ENCODE data around the gene LGALS12. TPM values are rescaled to one million over a fixed set of nuclear protein-coding genes. Genes with fewer than 3 reads are reported as not detected.
"Not testable (repeated sequence)": the region's sequence is repeated elsewhere in the genome, so short reads cannot be mapped to it uniquely, and the experiment has no call there.

LGALS12 gene
- polyA plus RNA-seq, 4 donors = 0.14 to 0.29 (median 0.27) TPM

DNA sequence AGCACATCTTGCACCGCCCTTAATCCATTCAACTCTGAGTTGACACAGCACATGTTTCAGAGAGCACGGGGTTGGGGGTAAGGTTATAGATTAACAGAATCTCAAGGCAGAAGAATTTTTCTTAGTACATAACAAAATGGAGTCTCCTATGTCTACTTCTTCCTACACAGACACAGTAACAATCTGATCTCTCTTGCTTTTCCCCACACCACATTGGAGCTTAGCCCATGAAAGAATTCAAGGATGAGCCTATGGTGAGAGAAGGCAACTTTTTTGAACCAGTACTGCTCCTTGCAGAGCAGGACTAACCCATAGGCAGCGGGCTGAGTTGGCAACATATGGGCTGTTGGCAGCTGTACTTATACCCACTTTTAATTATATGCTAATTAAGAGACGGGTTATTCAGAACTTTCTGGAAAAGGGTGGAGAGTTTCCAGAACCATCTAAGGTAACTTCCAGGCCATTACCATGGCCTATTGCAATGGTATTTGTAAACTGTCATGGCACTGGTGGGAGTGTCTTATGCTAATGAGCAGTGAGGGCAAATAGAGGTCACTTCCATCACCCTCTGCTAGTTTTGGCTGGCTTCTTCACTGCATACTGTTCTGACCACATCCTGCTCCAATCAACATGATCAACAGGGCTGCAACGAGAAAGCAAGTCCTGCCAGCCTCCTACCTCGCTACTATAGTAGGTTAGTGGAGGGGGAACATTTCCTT, 25.3 kb downstream of the LGALS12 start:
- DNase-seq (ENCODE audit: low read depth in 4 of 4, low spot score in 2 of 4) = not testable (repeated sequence)

DNA sequence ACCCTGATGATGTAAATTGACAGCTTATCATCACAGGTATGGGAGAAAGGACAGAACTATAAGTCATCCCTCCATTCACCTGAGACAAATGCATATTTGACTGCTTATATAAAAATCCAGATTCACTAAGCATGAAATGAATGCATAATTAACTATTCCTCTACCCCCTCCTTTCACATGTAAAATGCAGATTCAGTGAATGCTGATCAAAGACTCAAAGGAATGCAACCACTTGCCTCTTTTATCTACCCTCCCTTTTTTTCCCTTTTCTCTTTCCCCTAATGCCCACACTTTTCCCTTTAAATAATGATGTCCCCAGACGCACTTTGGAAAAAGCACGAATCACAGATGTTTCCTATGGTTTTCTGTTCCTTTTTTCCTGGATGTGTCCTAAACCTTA, 26.2 kb downstream of the LGALS12 start:
- no peak for DNase-seq (ENCODE audit: low read depth in 4 of 4, low spot score in 2 of 4)

DNA sequence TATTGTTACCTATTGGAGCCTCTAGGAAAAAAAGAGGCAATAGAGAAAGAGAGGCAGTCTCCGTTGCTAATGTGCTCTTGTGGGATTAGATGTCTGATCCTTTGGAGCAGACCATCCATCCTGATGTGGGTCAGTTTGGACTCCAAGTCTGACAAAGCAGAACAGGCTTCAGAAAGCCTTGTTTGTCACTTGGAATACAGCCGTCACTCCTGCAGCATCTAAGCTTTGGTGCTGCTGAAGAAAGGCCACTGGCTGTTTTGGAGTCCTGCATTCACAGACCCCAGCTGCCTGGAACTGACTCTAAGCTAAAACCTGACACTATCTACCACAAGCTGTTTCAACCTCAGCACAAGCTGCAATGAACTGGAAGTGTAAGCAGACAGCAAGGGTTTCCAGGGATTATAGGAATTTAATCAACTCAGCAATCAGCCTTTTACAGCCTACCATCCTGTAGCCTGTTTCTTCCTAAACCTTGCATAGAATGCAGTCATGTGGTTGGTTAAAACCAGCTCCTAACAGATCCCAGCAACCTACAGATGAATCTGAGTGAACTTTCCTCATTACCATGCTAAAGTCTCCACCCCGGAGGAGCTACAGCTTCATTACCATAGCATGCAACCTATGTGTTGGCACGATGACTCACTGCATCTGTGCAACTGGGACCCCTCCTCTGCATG, 27.1 kb downstream of the LGALS12 start:
- DNase-seq (ENCODE audit: low read depth in 4 of 4, low spot score in 2 of 4) = no peak

DNA sequence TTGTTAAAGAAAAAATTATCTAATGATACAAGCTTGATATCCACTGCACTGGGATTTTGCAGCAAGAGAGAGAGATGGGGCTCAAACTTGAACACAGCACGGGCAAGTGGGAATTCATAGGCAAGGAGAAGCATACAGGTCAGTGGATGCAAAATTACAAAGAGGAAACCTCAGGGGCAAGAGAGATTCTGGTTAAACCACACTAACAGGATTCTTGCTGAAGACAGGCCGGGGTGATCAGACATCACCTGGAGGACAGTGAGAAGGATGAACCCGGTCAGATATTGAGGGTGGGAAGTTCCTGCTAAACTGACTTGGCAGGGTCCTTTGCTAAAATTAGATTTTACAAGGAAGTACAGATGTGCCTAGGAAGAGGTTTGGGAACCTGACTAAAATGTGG, 28.2 kb downstream of the LGALS12 start:
- DNase-seq (ENCODE audit: low read depth in 4 of 4, low spot score in 2 of 4) = no peak

DNA sequence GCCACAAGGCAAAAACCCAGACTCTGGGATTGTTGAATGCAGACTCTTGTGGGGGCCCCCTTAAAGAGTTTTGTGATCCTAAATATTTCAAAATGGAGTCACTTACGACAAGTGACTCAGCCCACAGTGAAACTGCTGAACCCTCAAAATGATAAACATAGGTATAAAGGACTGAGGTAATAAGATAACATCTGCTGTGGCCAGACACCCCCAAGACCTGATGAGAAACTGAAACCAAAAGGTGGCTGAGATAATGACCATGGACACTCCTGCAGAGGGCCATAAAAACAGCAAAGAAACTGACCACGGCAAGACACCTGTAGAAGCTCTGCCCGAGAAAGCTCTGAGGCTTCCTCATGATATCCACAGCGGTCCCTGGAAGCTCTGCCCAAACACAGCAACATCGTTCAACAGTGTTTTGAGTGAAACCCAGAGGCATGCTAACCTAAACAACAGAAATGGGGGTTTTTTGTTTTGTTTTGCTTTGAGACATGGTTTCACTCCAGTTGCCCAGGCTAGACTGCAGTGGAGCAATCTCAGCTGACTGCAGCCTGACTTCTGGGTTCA, 29.1 kb downstream of the LGALS12 start:
- no peak for DNase-seq (ENCODE audit: low read depth in 4 of 4, low spot score in 2 of 4)

DNA sequence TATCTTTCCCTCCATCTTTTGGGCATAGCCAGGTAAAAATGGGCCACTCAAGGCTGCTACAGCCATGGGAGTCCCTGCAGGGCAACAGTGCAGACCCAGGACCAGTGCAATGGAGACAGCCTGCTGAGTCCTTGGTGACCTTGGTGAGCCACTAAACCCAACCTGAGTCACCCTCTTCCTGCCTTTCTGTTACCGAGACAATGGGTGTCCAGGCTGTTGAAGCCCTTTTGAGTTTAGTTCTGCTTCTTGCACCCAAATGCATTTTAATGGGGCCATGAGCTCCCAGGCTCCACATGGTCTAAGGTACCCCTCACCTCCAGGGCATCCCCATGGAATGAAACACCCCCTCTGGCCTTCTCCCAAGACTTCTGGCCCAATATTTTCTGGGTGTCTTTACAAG, 29.9 kb downstream of the LGALS12 start:
- DNase-seq (ENCODE audit: low read depth in 4 of 4, low spot score in 2 of 4) = no peak

DNA sequence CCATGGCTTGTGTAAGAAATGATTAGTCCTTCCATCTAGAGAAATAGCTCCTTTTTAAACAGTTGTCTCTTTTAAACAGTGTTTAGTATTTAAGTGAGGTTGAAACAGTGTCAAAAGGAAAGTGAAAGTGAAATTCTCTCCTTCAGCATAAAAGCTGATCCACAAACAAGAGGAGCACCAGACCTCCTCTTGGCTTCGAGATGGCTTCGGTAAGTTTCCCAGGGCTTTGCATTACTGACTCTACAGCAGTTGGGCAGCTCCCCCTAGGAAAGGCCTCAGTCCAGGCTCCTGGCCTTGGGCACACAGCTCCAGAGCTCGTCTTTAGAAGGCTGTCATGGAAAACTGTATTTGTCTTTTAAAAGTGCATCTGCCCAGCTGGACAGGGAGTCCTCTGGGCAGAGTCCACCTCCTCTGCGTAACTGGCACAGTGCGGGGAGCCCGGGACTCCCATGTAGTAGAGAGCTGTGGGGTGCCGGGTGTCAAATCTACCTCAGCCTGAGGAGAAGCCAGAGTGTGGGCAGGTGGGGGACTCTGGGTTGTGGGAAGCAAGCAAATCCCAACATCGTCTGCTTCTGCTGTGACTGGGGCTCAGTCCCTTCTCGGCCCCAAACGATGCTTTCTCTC, 30.9 kb downstream of the LGALS12 start, which contains the start of gene PLAAT4:
TSS of gene PLAAT4 (plus strand) at position 140 of the 624 bp plus-strand sequence. CDS start at position 201, 61 bp downstream.
- DNase-seq (ENCODE audit: low read depth in 4 of 4, low spot score in 2 of 4) = no peak

DNA sequence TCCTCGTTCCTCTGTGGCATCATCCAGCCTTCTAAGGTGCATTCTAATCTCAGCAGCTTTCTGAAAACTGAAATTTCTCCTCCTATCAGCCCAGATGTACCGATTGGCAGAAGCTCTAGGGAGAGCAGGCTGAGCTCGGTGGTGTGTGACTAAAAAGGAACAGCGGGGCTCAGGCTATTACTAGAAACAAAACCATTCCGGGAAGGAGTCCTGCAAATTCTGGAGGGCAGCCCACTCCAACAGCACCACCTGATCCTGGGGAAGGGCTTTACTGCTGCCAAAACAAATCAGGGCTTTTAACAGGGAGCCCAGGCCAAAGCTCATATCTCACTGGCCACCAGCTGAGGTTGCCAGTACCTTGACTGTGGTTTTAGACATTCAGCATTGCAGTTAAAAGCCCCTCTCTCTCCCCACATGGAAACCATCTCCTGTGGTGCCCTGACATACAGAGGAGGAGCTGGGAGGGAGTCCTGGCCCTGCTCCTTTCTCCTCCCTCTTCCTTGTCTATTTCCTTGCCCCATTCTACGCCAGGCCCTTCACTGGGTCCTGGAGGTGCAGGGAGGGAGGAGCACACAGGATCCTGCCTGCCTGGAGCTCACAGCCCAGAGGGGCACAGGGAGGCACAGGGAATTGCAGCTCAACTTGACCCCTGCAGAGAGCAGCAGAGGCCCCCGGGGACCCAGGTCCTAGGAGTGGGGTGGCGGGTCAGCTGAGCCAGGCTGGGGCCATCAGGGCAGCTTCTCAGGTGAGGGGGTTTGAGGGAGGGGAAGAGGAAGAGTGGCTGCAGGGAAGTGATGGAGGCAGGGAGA, 31.6 kb downstream of the LGALS12 start:
- no peak for DNase-seq (ENCODE audit: low read depth in 4 of 4, low spot score in 2 of 4)

DNA sequence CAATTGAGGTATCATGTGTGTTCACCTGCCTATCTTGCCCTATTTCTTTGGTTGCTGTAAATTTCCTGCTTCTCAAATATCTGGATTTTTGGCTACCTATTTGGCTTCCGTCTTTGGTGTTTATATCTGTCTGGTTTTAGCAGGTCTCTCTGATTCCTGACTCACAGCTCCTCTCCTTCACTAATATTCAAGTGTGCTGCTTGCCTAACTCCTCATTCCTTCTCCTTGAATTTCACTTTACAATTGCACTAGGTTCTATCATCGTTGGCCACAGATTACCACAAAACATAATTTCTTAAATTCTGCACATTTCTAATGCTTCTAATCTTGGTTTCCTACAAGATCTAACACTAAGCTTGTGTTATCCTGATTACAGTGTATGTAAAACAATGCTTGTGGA, 36.6 kb downstream of the LGALS12 start:
- DNase-seq (ENCODE audit: low read depth in 4 of 4, low spot score in 2 of 4) = not testable (repeated sequence)

DNA sequence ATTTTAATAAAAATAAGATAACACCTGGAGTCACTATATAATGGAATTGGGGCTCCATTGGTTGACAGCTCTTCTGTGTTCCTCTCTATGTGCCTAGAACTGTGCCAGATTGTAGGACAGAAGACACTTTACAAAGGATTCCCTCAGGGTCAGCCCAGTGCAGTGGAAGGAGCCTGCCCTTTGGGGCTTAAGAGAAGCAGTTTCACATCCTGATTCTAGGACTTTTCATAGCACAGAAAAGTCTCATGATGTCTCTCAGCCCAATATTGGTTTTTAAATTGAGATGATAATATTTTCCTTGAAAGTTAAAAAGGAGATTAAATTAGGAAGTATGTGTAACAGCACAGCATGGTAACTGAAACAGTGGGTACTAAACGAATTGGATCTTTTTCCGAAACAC, 37.8 kb downstream of the LGALS12 start:
- no peak for DNase-seq (ENCODE audit: low read depth in 4 of 4, low spot score in 2 of 4)

DNA sequence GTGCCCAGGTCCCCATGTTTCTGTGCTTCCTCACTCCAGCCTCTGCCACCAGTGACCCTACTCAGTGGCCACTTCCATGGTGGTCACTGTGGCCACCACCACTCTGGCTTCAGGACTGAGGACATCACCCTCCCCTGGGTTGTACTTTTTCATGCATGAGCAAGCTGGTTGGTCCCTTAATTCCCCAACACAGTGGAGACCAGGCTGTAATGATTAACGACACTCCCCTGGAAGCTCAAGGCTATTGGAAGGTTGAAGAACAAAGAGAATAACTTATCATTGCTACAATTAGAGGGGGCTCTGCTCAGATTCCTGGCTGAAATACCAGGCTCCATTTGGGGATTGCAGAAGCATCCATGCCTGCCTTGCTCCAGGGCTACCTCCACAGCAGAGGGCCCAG, 41.2 kb downstream of the LGALS12 start:
- no peak for DNase-seq (ENCODE audit: low read depth in 4 of 4, low spot score in 2 of 4)

DNA sequence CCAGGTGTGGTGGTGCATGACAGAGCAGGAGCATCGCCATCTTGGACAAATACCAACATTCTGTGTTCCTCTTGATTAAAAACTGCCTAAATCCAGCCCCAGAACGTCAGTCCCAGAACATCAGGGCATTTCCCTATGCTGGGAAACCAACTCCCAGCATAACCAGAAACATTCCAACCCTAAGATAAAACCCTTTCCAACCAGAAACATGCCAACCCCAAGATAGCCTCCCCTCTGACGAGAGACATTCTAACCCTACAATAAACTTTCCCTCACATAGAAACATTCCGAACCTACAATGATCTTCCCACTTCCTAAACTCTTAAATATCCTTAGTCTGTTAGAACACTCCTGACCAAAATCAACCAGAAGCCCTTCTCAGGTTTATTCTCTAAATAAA, 42.3 kb downstream of the LGALS12 start:
- DNase-seq (ENCODE audit: low read depth in 4 of 4, low spot score in 2 of 4) = no peak

DNA sequence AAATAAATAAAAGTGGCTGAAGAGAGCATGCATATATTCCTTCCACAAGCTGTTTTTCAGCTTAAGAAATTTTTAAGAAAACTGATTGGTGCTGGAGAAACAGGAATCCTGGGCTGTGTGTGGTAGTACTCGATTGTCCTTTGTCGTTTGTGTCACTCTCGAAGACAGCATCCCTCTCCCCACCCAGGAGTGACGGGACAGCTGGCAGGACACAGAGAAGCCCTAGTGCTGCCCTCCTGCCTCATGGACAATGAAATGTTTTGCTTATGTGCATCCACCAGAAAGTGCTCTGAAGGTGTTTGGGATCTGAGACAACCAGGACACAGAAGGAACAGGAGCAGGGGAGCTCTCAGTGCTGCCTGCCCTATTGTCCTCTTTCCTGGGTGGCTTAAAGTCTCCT, 43.5 kb downstream of the LGALS12 start:
- DNase-seq (ENCODE audit: low read depth in 4 of 4, low spot score in 2 of 4) = no peak

DNA sequence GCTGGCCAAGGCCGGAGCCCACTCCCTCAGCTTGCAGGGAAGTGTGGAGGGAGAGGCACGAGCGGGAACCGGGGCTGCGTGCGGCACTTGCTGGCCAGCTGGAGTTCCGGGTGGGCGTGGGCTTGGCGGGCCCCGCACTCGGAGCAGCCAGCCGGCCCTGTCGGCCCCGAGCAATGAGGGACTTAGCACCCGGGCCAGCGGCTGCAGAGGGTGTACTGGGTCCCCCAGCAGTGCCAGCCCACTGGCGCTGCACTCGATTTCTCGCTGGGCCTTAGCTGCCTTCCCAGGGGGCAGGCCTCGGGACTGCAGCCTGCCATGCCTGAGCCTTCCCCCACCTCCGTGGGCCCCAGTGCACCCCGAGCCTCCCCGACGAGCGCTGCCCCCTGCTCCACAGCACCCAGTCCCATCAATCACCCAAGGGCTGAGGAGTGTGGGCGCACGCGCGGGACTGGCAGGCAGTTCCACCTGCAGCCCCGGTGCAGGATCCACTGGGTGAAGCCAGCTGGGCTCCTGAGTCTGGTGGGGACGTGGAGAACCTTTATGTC, 44.3 kb downstream of the LGALS12 start:
- DNase-seq (ENCODE audit: low read depth in 4 of 4, low spot score in 2 of 4) = not testable (repeated sequence)

DNA sequence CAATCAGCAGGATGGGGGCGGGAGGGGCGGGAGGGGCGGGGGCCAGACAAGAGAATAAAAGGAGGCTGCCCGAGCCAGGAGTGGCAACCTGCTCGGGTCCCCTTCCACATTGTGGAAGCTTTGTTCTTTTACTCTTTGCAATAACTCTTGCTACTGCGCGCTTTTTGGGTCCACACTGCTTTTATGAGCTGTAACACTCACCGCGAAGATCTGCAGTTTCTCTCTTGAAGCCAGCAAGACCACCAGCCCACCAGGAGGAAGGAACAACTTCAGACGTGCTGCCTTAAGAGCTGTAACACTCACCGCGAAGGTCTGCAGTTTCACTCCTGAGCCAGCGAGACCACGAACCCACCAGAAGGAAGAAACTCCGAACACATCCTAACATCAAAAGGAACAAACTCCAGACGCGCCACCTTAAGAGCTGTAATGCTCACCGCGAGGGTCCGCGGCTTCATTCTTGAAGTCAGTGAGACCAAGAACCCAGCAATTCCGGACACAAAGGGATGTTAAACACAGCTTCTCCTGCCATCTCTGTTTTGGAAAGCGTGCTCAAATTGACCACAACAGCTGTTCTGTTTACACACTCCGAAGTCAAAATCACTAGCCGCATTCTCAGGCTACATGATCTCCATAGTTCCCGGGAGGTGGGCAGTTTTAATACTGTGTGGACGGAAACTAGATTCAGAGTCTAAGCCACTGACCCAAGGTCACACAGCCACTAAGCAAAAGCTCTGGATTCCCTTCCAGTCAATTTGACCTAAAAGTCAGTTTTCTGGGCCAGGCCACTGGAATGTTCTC, 45.4 kb downstream of the LGALS12 start:
- no peak for DNase-seq (ENCODE audit: low read depth in 4 of 4, low spot score in 2 of 4)

DNA sequence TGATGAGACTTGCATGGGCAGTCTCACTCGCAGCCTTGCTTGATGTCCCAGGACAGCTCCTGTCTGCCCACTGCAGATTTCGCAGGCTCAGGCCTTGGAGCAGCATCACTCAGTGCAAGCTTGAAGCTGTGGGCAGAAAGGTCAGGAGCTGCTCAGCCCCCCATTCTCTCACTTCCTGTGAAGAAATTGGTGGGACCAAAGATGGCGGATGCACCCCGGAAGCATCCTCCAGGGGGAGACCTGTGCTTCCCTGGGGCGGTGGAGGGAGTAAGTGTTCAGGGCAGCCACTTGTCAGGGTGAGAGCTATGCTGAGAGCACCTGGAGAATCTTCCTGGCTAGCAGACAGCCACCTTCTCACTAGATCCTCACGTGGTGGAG, 46.0 kb downstream of the LGALS12 start:
- no peak for DNase-seq (ENCODE audit: low read depth in 4 of 4, low spot score in 2 of 4)

DNA sequence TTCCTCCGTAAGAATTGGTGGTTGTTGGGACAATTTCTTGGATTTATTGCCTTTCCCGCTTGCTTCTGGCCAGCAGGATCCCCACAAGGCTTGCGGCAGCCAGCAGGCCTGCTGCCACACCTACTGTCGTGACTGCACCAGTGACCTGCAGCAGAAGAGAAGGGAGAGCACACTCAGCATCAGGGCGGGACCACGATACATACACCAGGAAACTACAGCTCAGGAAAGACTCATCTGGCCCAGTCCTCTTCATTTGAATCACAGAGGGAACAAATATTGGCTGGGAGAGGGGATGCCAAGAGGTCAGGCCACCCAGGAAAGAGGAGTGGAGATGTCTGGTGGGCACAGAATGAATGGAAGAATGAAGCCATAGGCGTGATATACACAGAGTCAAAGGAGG, 47.0 kb downstream of the LGALS12 start:
- DNase-seq (ENCODE audit: low read depth in 4 of 4, low spot score in 2 of 4) = no peak

DNA sequence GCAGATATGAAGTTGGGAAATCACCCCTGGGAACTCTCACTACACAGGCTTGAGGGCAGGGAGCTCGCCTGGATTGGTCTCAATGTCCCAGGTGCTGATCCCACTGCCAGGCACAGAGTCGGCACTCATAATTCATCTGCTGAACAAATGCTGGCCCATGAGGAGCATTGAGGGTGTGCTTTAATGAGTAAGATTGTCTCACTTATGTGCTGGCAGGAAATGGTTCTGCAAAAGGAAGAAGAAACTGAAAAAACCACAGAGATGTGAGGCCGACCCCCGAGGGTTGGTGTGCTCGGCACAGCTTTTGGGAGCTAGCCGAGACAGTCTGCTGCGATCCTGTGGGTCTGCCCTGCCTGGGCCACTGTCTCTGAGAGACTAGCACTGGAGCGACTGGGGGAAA, 47.9 kb downstream of the LGALS12 start:
- DNase-seq (ENCODE audit: low read depth in 4 of 4, low spot score in 2 of 4) = no peak

DNA sequence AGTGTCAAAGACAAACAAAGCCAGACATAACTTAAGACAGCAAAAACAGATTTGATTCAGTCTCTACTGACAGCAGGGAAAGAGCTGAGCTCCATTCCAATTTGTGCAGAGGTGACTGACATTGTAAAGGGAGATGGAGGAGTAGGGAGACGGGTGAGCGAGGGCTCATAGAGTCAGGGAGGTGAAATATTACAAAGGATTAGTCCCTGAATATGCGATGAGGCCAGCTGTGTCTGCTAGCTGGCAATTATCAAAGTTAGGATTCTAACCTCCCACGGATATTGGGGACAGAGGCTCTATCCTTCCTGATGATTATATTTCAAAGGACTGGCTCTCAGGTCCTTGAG, 49.0 kb downstream of the LGALS12 start:
- no peak for DNase-seq (ENCODE audit: low read depth in 4 of 4, low spot score in 2 of 4)

All from left renal cortex interstitium (tissue), 4 donors.